ENCODE results near the gene ZNF236.
"Not testable (repeated sequence)": the region's sequence is repeated elsewhere in the genome, so short reads cannot be mapped to it uniquely, and the experiment has no call there.

ZNF236 gene

GRCh38 chr18:77017355-77017754 lies 195.0 kb downstream of the ZNF236 start:
- Histone ChIP-seq H3K9me3 (ENCODE audit: insufficient read depth, low read length) (no peaks in the 10 kb centered on the region), H3K4me2 (ENCODE audit: low read length) (no peak overlapping the region), H2AFZ (ENCODE audit: low read depth, low read length) (no peak overlapping the region), H3K4me1 (ENCODE audit: low read length) (no peaks in the 10 kb centered on the region), H3K36me3 (replicated peaks; ENCODE audit: low read depth, low read length) (peaks cover 17% of the 10 kb centered on the region), H3K4me3 (ENCODE audit: low read length) (no peak overlapping the region), H3K27me3 (ENCODE audit: low read depth, low read length) (no peaks in the 10 kb centered on the region), H3K9ac (ENCODE audit: low read length) (no peak overlapping the region), H3K79me2 (ENCODE audit: low read length) (no peaks in the 10 kb centered on the region), H3K27ac (ENCODE audit: low read length) (no peak overlapping the region), H4K20me1 (ENCODE audit: insufficient read depth, low read length) (peaks cover 39% of the 10 kb centered on the region)
- TF ChIP-seq CTCF (IDR thresholded peaks at IDR 0.05; ENCODE audit: low read depth, low read length), result no peak

GRCh38 chr18:77018650-77019049 lies 196.3 kb downstream of the ZNF236 start:
- peaks cover 37% of the 10 kb centered on the region for H4K20me1 ChIP-seq (ENCODE audit: insufficient read depth, low read length)
- H3K4me1 ChIP-seq (ENCODE audit: low read length); H3K27me3 ChIP-seq (ENCODE audit: low read depth, low read length); H3K79me2 ChIP-seq (ENCODE audit: low read length); H2AFZ ChIP-seq (ENCODE audit: low read depth, low read length); H3K27ac ChIP-seq (ENCODE audit: low read length); H3K4me3 ChIP-seq (ENCODE audit: low read length); H3K9ac ChIP-seq (ENCODE audit: low read length); H3K9me3 ChIP-seq (ENCODE audit: insufficient read depth, low read length); H3K4me2 ChIP-seq (ENCODE audit: low read length): not testable (repeated sequence)
- H3K36me3 ChIP-seq (replicated peaks; ENCODE audit: low read depth, low read length), result peaks cover 17% of the 10 kb centered on the region

- Histone ChIP-seq H4K20me1 (ENCODE audit: insufficient read depth, low read length) (peaks cover 36% of the 10 kb centered on the region), H3K36me3 (replicated peaks; ENCODE audit: low read depth, low read length) (peaks cover 17% of the 10 kb centered on the region), H3K4me1 (ENCODE audit: low read length) (no peaks in the 10 kb centered on the region), H3K9ac (ENCODE audit: low read length) (no peak overlapping the region), H3K27ac (ENCODE audit: low read length) (no peak overlapping the region), H3K4me2 (ENCODE audit: low read length) (no peak overlapping the region), H3K9me3 (ENCODE audit: insufficient read depth, low read length) (no peaks in the 10 kb centered on the region), H2AFZ (ENCODE audit: low read depth, low read length) (no peak overlapping the region), H3K79me2 (ENCODE audit: low read length) (no peaks in the 10 kb centered on the region), H3K4me3 (ENCODE audit: low read length) (no peak overlapping the region), H3K27me3 (ENCODE audit: low read depth, low read length) (no peaks in the 10 kb centered on the region)
- TF ChIP-seq CTCF (IDR thresholded peaks at IDR 0.05; ENCODE audit: low read depth, low read length), result no peak
- no peak for TF ChIP-seq EZH2phosphoT487 (IDR thresholded peaks at IDR 0.05; ENCODE audit: low read depth)
These were observed 197.3 kb downstream of the ZNF236 start for GRCh38 chr18:77019641-77020040.
